ENCODE results near the gene PIM2.
A peak's percentile ranks its signal among the peaks of the same experiment; 100 is the strongest.

The PIM2 gene

DNA sequence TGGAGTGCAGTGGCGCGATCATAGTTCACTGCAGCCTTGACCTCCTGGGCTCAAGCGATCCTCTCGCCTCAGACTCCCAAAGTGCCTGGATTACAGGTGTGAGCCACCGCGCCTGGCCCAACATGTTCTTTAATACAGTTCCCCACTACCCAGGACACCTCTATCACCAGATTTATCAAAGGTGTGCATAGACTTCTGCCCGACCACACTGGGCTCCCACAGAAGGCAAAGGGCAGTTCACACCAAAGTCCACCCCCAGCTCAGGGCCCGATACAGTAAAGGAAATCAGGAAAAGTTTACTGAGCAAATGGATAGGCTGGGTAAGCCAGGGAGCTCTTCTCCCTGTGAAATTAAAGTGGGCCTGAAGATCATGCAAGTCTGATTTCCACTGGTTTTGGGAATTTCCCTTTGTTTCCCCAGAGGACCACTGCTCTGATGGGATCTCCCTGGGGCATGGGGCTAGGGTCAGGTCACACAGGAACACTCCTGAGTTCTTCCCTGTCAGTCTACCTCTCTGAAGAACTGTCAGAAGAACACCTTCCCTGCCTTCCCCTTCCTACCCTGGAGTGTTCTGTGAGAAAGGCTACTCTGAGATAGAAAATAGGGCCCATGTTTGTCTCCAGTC, 17.7 kb upstream of the PIM2 start:
- no peak for DNase-seq (ENCODE audit: low read depth in 2 of 2)

DNA sequence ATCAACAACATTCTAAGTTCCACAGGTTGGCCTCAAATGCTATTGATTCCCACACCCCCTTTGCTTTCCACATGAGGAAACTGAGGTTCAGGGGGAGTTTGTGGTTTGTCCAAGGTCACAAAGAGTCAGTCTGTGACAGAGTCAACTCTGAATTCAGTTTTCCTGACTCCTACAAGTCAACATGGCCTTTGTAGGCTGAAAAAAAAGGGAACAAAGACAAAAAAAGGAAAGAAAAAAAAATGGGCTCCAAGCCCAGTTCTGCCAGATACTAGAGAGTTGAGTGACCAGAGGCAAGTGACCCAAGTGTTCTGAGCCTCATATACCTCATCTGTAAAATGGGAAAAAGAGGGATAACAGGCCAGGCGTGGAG, 16.5 kb upstream of the PIM2 start:
- DNase-seq (ENCODE audit: low read depth in 2 of 2): no peak

DNA sequence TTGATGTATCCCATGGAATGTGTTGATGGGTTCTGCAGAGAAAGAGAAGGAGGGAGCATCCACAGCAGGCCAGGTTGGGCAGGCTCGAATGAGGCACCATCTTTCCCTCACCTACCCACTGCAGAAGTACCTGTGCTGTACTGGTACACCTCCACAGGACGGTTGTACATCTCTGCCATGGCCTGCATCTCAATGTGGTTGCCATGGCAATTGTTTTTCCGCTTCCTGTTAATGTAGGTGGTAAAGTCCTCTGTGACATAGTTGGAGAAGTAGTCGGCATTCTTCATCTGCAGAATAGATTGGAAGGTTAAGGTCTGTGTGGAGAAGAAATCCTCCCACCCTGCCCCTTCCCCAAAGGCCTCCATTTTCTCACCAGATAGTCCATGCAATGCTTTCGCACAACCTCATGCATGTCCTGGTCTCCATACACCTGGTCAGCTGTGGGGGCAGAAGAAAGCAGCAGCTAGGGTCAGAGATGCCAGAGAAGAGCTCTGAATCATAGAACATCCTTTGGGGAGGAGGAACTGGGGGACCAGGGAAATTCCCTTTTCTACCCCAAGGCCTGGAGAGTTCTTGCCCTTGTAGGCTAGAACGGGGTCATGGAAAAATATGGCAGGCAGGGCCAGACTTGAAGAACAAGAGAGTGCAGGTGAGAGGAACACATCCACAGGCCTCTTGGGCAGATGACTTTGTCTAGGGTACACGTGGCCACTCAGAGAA, 15.9 kb upstream of the PIM2 start:
- no peak for DNase-seq (ENCODE audit: low read depth in 2 of 2)

DNA sequence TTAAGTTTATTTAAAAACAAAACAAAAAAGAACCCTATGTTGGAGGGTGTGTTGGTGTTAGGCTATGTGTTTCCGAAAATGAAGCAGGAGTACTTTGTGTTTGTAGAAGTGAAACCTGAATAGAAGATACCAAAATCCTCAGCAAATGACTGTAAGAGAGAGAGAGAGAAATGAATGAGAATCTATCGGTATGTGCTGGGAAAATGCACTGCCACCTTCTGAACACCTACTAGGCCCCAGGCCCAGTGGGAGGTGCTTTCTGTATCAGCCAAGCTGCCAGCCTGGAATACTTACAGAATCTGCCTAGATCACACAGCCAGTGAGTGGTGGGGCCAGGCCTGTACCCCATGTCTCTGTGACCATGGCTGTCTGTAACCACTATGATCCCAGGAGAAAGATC, 14.9 kb upstream of the PIM2 start:
- no peak for DNase-seq (ENCODE audit: low read depth in 2 of 2)

DNA sequence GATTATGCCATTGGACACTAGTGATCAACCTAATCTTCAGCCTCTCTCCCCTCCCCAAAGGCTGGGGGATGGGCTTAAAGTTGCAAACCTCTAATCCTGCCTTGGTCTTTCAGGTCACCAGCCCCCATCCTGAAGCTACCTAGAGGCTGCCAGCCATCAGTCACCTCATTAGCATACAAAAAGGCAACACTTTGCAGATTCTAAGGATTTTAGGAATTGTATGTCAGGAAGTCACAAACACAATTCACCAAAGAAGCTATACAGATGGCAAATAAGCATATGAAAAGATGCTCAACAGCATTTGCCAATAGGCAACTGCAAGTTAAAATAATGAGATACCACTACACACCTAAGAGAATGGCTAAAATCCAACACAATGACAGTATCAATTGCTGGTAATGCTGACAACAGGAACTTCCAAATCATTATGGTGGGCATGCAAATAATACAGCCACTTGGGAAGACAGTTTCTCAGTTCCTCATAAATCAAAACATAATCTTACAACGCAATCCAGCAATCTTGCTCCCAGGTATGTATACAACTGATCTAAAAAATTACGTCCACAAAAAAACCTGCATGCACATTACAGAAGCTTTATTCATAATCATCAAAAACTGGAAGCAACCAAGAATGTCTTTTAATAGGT, 9.0 kb upstream of the PIM2 start:
- no peak for DNase-seq (ENCODE audit: low read depth in 2 of 2)

DNA sequence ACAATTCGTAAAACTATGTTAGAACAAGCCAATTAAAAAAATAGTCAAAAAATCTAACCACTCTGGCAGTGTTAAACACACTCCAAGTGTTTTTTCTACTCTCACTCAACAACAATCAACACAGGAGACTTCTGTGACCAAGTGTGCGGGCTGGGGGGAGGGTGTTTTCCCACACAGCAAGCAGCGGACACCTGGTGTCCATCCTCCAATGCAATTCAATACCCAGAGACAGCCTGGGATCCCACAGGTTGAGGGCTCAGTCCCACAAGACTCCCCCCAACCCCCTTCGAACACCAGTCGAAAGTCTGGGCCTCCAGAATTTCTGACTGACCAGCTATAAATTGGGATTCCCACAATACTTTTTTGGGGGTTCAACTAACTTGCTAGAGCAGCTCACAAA, 8.3 kb upstream of the PIM2 start:
- no peak for DNase-seq (ENCODE audit: low read depth in 2 of 2)

DNA sequence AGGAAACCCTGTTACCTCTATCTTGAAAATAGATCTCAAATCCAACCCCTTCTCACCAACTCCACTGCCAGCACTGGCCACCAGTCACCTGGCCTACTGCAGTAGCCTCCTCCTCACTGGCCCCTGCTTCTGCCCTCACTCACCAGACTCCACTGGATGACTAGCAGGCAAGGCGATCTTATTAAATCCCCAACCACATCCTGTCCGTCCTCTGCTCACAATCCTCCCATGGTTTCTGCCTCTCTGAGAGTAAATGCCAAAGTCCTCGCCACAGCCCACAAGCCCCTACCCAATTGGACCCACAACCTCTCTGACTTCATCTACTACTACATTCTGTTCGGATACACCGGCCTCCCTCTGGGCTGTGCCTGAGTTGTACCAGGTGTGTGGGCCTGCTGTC, 5.4 kb upstream of the PIM2 start:
- no peak for DNase-seq (ENCODE audit: low read depth in 2 of 2)

DNA sequence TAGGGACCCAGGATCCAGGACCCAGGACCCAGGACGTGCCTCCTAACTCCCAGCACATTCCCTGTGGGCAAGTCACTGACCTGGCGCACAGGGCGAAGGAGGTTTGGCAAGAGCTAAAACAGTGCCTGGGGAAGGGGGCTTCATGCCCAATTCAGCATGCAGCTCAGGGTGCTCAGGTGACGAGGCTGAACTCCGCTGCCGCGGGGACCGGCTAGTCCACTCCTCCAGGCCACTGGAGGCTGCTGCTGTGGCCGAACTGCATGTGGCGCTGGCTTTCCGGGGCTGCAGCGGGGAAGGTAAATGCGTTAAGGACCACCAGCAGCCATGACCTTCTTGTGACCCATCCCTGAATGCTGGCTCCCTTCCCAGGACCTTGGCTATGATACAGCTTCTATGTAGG, 4.9 kb upstream of the PIM2 start:
- no peak for DNase-seq (ENCODE audit: low read depth in 2 of 2)

DNA sequence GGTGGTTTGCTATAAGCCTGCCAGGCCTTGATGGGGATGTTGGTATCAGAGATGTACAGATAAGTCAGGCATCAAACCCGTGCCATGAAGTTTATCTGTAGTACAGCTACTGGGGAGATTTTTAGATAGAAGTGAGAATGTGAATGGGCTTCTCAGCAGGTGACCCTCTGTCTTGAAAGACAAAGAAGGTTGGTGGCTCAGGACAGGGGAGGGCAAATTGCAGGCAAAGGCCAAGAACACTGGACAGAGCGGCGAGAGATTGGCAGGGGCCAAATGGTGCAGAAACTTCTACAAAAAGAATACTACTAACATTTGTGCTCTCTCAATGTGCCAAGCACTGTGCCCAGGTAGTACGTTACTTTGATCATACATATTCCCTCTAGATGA, 1.9 kb upstream of the PIM2 start:
- DNase-seq (ENCODE audit: low read depth in 2 of 2): no peak

DNA sequence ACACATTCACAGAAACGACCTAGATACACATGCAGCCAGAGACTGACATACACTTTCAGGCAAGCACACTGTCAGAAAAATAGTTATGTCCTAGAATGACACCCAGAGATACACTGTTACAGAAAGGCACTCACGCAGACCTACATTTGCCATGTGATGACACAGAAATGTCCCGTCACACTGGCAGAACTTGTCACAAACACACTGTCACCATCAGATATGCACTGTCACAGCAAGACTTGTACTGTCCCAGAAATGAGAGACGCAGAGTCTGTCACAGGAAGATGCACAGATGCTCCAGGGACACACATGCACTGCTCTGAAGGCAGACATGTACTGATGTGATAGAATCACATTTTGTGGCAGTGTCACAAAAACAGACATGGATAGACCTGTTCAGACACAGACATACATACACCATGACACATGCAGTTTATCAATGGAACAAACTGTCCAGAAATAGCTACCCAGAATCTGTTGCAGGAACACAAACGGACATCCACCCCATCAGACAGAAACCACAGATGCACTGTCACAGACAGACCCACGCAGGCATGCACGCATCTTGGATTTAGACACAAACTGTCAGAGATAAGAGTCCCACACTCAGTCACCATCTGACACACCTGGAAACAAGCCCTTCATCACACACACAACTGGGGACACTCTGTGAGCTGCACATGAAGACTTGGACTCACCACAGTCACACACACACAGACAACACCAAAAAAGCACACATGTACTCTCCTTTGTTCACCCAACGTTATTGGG, 1.3 kb upstream of the PIM2 start:
- DNase-seq (ENCODE audit: low read depth in 2 of 2): no peak

DNA sequence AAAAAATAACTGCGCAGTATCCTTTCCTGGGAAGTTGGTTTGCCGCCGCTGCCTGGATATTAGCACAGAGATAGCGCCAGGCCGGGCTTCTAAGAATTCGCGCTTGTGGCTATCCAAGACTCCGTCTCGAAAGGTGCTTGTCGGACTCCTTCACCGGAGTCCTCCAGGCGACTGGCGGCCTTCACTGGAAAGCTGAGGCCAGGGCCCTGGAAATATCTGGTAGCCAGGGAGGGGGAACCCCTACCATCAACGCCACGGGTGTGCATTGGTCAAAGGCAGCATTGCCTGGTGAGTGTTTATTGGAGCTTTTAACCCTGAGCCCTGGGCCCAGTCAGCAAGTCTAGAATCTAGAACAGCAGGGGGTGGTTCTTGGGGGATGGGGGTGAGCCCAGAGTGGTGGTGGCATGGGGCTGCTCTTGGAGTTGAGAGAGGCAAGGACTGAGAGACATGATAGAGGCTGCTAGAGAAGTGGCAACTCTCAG, 577 bp upstream of the PIM2 start:
- DNase-seq (ENCODE audit: low read depth in 2 of 2): no peak

DNA sequence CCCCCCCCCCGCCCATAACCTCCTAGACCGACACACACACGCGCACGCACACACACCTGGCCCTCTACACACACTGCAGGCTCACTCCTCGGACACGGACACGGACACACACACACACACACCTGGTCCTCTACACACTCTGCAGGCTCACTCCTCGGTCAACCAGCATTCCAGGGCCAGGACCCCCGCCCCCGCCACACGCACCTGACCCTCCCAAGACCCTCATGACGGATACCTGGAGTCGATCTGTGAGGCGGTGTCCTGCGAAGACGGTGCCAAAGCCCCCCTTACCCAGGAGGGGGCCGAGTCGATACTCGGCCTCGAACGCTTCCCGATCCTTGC, 552 bp downstream of the PIM2 start:
- no peak for DNase-seq (ENCODE audit: low read depth in 2 of 2)

DNA sequence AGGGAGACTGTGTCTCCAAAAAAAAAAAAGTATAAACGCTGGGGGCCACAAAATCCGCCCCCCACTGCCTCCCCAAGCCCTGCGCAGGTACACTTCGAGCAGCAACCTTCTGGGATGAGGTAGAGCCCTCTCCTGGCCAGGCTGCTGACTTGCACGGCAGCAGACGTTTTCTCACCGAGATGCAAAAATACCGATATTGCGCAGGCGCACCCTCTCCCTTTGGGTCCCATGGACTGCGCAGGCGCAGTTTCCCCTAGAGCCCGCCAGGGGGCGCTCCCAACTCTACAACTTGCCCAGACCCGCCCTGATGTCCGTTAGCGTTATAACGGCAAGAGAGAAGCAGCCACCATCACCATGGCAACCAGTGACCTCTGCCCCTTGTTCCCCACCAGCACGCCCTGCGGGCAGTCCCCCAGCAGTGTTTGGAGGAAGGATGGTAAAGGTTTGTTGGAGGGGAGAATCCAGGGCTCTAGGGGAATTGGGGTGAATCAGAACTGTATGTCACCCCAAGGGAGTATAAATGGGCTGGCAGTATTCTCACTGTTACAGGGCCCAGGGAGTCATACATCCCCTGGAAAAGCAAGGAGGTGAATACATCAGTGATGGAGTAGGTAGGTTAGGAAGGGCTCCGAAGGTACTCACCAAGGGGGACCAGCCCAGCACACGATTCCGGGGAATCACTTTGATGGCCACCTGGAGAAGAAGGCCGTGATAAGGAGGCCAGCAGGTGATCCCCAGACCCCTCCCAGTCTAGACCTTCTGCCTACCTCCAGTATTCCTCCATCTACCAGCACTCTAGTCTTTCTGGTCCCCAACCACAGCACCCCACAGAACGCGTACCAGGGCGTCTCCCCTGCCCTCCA, 1.5 kb downstream of the PIM2 start:
- peak; percentile 71 to 73 for DNase-seq (ENCODE audit: low read depth in 2 of 2)

DNA sequence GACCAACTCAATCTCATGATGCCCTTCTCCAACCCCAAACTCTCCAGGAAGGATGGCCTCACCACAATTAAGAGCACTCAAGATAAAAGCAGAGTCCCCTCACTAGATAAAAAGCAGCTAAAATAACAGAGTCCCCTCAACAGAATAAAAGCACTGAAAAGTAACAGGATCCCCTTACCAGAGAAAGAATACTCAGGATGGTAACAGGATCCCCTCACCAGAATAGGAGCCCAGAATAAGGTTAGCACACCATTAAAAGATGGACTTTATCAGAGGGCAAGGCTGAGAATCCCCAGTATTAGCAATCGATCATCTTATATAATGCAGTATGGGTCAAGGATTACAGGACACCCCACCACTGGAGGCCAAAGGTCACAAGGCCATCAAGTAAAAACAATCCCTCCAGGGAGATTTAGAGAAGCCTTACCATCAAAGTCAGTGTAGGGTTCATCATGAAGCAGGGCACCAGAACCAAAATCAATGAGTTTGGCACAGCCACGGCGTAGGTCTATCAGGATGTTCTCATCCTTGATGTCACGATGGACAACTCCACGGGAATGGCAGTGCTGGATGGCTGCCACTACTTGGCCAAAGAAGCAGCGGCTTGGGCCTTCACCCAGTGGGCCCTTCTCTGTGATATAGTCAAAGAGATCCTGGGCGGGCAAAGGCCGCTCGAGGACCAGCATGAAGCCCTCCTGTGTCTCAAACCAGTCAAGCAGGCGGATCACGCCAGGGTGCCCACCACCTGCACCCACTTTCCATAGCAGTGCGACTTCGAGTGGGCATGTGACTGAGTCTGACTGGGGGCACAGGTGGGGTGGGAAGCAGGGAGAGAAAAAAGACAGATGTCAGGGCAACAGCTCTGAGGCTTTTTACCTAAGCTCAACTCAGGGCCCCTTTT, 4.0 kb downstream of the PIM2 start:
- DNase-seq (ENCODE audit: low read depth in 2 of 2): no peak

DNA sequence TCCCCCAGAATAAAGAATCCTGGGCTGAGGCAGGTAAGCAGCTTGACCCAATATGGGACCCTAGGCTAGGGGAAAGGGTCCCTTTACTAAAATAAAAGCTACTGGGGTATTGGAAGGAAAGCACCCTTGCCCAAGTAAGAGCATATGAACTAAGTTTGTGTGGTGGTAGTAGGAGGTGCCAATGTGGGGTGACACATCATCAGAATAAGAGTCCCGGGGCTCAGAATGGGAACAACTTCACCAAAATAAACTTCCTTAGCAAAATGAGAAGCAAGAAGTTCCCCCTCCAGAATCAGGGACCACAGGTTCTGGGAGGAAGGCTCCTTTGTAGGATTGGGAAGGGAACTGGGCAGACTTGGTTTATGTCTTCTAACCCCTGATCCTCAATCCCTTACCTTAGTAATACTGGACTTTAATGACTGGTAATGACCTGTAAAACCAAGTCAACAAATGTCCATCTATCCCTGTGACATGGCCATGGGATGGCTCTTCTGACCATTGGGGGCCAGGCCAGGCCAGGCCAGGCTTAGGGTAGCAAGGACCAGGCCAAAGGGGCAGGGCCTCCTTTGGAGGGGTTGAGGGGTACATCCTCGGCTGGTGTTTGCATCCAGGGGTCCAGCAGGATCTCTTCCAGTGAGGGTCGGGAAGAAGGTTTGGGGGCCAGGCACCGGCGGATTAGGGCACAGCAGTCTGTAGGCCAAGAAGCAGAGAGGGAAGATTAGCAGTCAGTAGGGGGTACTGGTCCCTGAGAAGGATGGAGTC, 5.0 kb downstream of the PIM2 start:
- DNase-seq (ENCODE audit: low read depth in 2 of 2): no peak

DNA sequence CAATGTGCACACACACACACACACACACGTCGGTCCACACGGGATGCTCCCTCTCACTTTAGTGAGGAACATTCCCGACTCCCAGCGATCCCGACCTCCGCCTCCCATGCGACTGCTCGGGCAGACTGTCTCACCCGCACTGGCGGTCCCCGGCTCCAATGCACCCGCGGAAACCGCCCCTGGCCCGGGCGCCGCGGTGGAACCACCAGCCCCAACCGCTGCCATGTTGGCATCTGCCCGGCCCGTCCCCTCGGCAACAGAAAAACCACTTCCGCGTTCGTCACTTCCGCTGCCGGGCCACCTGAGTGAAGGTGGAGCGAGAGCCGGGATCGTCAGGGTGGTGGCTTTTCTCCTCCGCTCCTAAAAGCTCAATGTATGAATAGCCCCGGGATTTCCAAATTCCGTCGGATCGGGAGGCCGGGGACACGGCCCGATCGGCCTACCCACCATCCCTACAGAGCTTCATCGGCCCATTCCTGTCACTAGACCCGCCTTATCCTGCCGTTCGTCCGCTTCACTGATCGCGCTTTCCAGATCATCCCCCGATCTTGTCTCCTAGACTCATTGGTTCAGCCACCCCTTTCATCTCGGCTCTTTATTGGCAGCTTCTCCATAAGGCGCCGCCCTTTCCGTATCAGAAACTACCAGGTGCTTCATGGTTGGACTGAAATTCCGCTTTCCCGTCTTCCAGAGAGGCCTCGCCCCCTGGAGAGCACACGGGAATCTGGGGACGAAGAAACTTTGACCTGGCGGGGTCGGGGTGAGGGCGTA, 7.2 kb downstream of the PIM2 start, which contains the start of gene SLC35A2:
Gene SLC35A2, minus strand, starts transcription at position 235 of the 771 bp plus-strand sequence. Its CDS starts 10 bp downstream, at position 225.
- DNase-seq (ENCODE audit: low read depth in 2 of 2): peak; percentile 79 to 82

DNA sequence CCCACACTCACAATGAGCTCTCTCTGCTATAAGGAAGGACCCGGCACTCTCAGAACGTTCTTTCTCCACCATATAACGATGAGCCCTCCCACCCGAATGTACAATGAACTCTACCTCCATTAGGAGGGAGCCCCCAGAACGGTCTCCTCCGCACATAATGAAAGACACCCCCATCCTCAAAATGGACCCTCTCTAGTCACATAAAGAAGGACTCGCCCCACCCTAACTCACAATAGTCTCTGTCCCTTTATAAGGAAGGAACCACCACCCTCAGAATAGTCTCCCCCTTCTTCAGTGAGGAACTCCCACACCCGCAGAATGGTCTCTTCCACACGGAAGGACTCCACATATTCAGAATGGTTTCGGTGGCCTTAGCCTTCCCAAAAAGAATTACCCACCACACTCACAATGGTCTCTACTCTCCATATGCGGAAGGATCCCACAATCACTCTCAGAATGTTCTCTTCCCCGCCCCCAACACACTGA, 7.9 kb downstream of the PIM2 start:
- no peak for DNase-seq (ENCODE audit: low read depth in 2 of 2)

DNA sequence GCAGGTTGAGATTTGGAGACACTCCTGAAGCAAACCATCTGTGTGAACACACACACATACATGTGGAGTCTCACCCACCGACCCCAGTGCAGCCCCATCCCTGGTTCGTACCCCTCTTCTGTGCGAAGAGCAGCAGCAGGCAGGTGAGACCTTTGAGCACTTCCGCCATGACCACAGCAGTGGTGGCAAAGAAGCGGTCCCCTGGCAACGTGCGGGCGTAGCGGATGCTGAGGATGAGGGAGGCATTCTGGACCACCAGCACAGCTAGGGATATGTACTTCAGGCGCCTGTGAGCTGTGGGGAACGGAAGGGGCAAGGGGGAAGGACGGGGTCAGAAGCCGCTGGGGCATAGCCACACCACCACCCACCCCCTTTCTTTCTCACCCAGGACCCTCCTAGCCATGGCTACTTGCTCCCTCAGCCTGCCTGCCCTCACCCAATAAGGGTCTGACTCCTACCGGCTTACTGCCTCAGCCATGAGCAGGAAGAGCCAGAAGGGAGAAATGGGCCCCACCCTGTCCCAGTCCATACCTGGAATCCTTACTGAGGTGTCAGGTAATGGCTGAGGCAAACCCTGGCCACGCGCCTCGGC, 9.0 kb downstream of the PIM2 start:
- no peak for DNase-seq (ENCODE audit: low read depth in 2 of 2)
